ENCODE results near the gene PALMD. TPM values are rescaled to one million over a fixed set of nuclear protein-coding genes. Genes with fewer than 3 reads are reported as not detected.

Gene PALMD
- polyA plus RNA-seq, 6 donors from 2014 or later, result not detected

DNA sequence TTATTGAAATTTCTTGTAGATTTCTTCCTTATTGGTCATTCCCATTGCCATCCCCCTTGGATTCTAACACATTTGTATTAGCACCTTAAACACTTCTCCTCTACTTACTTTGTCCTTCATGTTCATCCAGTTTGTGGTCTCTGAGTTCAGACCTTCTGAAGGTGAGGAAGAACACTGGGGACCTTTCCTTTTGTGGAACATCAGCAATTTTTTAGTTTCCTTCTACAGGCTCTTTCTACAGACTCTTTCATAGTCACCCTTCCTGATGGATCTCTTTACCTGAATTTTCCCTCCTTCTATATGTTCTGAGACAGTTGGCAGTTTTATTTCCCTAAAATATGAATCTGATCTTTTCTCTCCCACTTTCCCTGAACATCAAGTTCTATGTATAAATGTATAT, 4.4 kb upstream of the PALMD start:
- Mint-ChIP-seq H3K27me3 (peaks cover 4 to 10% (median 6%) of the 10 kb centered on the region in 3 donors), H3K27ac (no peak overlapping the region), H3K4me1 (peaks cover 0 to 4% (median 0%) of the 10 kb centered on the region in 3 donors), H3K9me3 (peaks cover 0 to 2% (median 0%) of the 10 kb centered on the region in 7 donors), H3K4me3 (no peak overlapping the region), H3K36me3 (no peaks in the 10 kb centered on the region)
- no peak for ATAC-seq (ENCODE audit: low read depth in 2 of 2)
- DNase-seq, result no peak

GRCh38 chr1:99642053-99642452, 3.9 kb upstream of the PALMD start:
- Mint-ChIP-seq H3K4me3 (no peak overlapping the region), H3K9me3 (peaks cover 0 to 2% (median 0%) of the 10 kb centered on the region in 7 donors), H3K36me3 (no peaks in the 10 kb centered on the region), H3K27me3 (peaks cover 4 to 10% (median 6%) of the 10 kb centered on the region in 3 donors), H3K4me1 (peaks cover 0 to 4% (median 0%) of the 10 kb centered on the region in 3 donors), H3K27ac (no peak overlapping the region)
- no peak for DNase-seq
- no peak for ATAC-seq (ENCODE audit: low read depth in 2 of 2)

GRCh38 chr1:99643021-99643779, 2.7 kb upstream of the PALMD start:
- peaks cover 0 to 2% (median 0%) of the 10 kb centered on the region in 7 donors for H3K9me3 Mint-ChIP-seq
- peaks cover 6 to 14% (median 9%) of the 10 kb centered on the region in 3 donors for H3K27me3 Mint-ChIP-seq
- ATAC-seq (ENCODE audit: low read depth in 2 of 2) (no peak), DNase-seq (no peak)
- peaks cover 0 to 4% (median 0%) of the 10 kb centered on the region in 3 donors for H3K4me1 Mint-ChIP-seq
- no peaks in the 10 kb centered on the region for H3K36me3 Mint-ChIP-seq
- no peak overlapping the region for H3K27ac Mint-ChIP-seq
- no peak overlapping the region for H3K4me3 Mint-ChIP-seq

- Mint-ChIP-seq H3K4me3 (no peak overlapping the region), H3K9me3 (peaks cover 0 to 2% (median 0%) of the 10 kb centered on the region in 7 donors), H3K27ac (no peak overlapping the region), H3K36me3 (no peaks in the 10 kb centered on the region), H3K27me3 (peaks cover 8 to 18% (median 12%) of the 10 kb centered on the region in 3 donors), H3K4me1 (peaks cover 0 to 4% (median 0%) of the 10 kb centered on the region in 3 donors)
- DNase-seq, result no peak
- ATAC-seq (ENCODE audit: low read depth in 2 of 2), result no peak
Observed at GRCh38 chr1:99644279-99645004, 1.5 kb upstream of the PALMD start.

DNA sequence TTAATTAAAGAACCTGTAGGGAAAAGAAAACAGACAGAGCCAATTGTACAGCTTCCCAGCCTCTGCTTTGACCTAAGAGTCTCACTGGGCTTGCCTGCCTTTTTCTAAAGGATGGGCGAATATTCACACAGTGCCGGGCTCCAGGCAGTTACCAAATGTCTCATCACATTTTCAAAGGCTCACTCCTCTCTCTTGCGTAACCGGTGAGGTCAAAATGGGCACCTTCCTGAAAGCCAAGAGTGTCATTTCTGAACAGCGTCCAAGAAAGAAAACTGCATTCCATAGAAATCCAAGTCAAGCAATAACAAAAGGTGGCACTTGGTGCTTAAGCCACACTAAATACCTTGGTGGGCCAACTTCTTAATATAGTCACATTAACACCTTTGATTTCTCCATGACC, 710 bp upstream of the PALMD start:
- peaks cover 8 to 18% (median 12%) of the 10 kb centered on the region in 3 donors for H3K27me3 Mint-ChIP-seq
- H3K36me3 Mint-ChIP-seq, result no peaks in the 10 kb centered on the region
- no peak overlapping the region for H3K4me3 Mint-ChIP-seq
- peaks cover 0 to 2% (median 0%) of the 10 kb centered on the region in 7 donors for H3K9me3 Mint-ChIP-seq
- H3K27ac Mint-ChIP-seq, result no peak overlapping the region
- no peak for DNase-seq
- no peak for ATAC-seq (ENCODE audit: low read depth in 2 of 2)
- H3K4me1 Mint-ChIP-seq, result peaks cover 0 to 4% (median 0%) of the 10 kb centered on the region in 3 donors

DNA sequence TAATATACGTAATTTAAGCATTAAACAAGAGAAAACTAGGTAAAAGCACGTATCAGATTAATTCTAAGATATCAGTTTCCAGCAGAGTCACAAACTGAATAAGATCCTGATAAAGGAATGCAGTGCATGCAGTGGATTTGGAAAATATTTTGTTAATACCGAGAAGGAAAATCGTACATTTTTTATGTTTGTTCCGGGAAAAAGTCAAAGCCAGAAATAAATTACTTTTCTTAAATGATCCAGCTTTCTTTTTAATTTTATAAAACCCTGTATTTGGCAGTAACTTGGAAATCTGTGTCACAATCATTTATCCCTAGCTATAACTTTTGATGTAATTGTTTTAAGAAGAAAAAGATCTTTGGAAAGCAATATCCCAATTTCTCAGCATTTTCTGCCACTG, 955 bp downstream of the PALMD start:
- Mint-ChIP-seq H3K27me3 (peaks cover 12 to 18% (median 14%) of the 10 kb centered on the region in 3 donors), H3K4me3 (no peak overlapping the region), H3K9me3 (peaks cover 0 to 2% (median 0%) of the 10 kb centered on the region in 7 donors), H3K4me1 (peaks cover 0 to 4% (median 0%) of the 10 kb centered on the region in 3 donors), H3K36me3 (no peaks in the 10 kb centered on the region), H3K27ac (no peak overlapping the region)
- no peak for ATAC-seq (ENCODE audit: low read depth in 2 of 2)
- no peak for DNase-seq

GRCh38 chr1:99647490-99647889, 1.6 kb downstream of the PALMD start:
- no peak overlapping the region for H3K27ac Mint-ChIP-seq
- peaks cover 0 to 2% (median 0%) of the 10 kb centered on the region in 7 donors for H3K9me3 Mint-ChIP-seq
- H3K27me3 Mint-ChIP-seq, result peaks cover 12 to 18% (median 14%) of the 10 kb centered on the region in 3 donors
- DNase-seq (no peak), ATAC-seq (ENCODE audit: low read depth in 2 of 2) (no peak)
- peaks cover 0 to 4% (median 0%) of the 10 kb centered on the region in 3 donors for H3K4me1 Mint-ChIP-seq
- no peak overlapping the region for H3K4me3 Mint-ChIP-seq
- no peaks in the 10 kb centered on the region for H3K36me3 Mint-ChIP-seq

GRCh38 chr1:99648107-99648506, 2.2 kb downstream of the PALMD start:
- Mint-ChIP-seq H3K27me3 (peaks cover 12 to 18% (median 14%) of the 10 kb centered on the region in 3 donors), H3K9me3 (peaks cover 0 to 2% (median 0%) of the 10 kb centered on the region in 7 donors), H3K36me3 (no peaks in the 10 kb centered on the region), H3K27ac (no peak overlapping the region), H3K4me1 (peaks cover 0 to 4% (median 0%) of the 10 kb centered on the region in 3 donors), H3K4me3 (no peak overlapping the region)
- DNase-seq (no peak), ATAC-seq (ENCODE audit: low read depth in 2 of 2) (no peak)

DNA sequence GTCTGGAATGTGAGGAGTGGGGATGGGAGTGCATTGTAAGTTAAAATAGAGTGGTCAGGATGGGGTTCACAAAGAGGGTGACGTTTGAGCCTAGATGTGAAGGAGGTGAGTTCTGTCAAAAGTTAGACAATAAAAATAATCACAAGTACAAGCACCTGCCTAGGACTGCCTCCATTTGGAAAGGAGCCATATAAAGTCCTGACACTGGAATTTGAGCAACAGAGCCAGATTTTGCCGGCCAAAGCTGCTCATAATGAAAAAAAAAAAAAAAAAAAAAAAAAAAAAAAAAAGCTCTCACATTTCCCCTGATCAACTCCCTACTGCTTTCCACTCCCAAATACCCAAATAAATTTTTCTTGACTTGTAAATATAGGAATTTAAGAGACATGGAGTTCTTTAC, 4.1 kb downstream of the PALMD start:
- DNase-seq (no peak), ATAC-seq (ENCODE audit: low read depth in 2 of 2) (no peak)
- no peak overlapping the region for H3K4me3 Mint-ChIP-seq
- H3K27me3 Mint-ChIP-seq, result peaks cover 12 to 18% (median 14%) of the 10 kb centered on the region in 3 donors
- H3K27ac Mint-ChIP-seq, result no peak overlapping the region
- H3K36me3 Mint-ChIP-seq, result no peaks in the 10 kb centered on the region
- H3K9me3 Mint-ChIP-seq, result peaks cover 0 to 2% (median 0%) of the 10 kb centered on the region in 7 donors
- peaks cover 0 to 4% (median 0%) of the 10 kb centered on the region in 3 donors for H3K4me1 Mint-ChIP-seq

GRCh38 chr1:99650773-99651437, 5.0 kb downstream of the PALMD start:
- H3K27me3 Mint-ChIP-seq, result peaks cover 9 to 14% (median 11%) of the 10 kb centered on the region in 3 donors
- H3K9me3 Mint-ChIP-seq, result peaks cover 0 to 2% (median 0%) of the 10 kb centered on the region in 7 donors
- H3K4me1 Mint-ChIP-seq, result peaks cover 0 to 3% (median 0%) of the 10 kb centered on the region in 3 donors
- no peak for ATAC-seq (ENCODE audit: low read depth in 2 of 2)
- DNase-seq, result no peak
- no peaks in the 10 kb centered on the region for H3K36me3 Mint-ChIP-seq
- H3K27ac Mint-ChIP-seq, result no peak overlapping the region
- no peak overlapping the region for H3K4me3 Mint-ChIP-seq

GRCh38 chr1:99652881-99653281, 7.0 kb downstream of the PALMD start:
- no peaks in the 10 kb centered on the region for H3K4me1 Mint-ChIP-seq
- ATAC-seq (ENCODE audit: low read depth in 2 of 2), result no peak
- H3K27me3 Mint-ChIP-seq, result peaks cover 6 to 9% (median 7%) of the 10 kb centered on the region in 3 donors
- no peaks in the 10 kb centered on the region for H3K9me3 Mint-ChIP-seq
- DNase-seq, result no peak
- no peak overlapping the region for H3K27ac Mint-ChIP-seq
- H3K36me3 Mint-ChIP-seq, result no peaks in the 10 kb centered on the region
- H3K4me3 Mint-ChIP-seq, result no peak overlapping the region

DNA sequence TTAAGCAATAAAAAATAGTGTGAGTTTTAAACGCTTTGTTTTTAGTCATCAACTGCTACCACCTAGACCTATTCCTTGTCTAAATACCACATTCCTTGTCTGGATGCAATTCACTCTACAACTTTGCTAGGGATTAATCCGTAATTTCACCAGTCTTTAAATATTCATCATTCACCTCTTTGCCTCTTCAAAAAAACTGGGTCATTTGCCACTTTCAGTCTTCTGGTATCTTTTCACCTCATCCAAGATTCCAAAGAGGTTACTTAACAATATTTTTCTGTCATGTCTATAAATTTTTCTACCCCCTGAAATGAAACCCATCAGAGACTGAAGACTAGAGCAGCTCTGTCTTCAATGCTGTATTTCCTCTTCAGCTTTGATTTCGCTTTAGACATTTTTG, 9.5 kb downstream of the PALMD start:
- no peak for DNase-seq
- peaks cover 0 to 6% (median 5%) of the 10 kb centered on the region in 3 donors for H3K27me3 Mint-ChIP-seq
- no peaks in the 10 kb centered on the region for H3K36me3 Mint-ChIP-seq
- H3K4me1 Mint-ChIP-seq, result no peaks in the 10 kb centered on the region
- no peak overlapping the region for H3K27ac Mint-ChIP-seq
- H3K9me3 Mint-ChIP-seq, result no peaks in the 10 kb centered on the region
- ATAC-seq (ENCODE audit: low read depth in 2 of 2), result no peak
- no peak overlapping the region for H3K4me3 Mint-ChIP-seq

GRCh38 chr1:99656701-99657100, 10.8 kb downstream of the PALMD start:
- DNase-seq (no peak), ATAC-seq (ENCODE audit: low read depth in 2 of 2) (no peak)
- no peaks in the 10 kb centered on the region for H3K9me3 Mint-ChIP-seq
- H3K27me3 Mint-ChIP-seq, result peaks cover 0 to 6% (median 0%) of the 10 kb centered on the region in 3 donors
- no peak overlapping the region for H3K27ac Mint-ChIP-seq
- no peaks in the 10 kb centered on the region for H3K4me1 Mint-ChIP-seq
- H3K4me3 Mint-ChIP-seq, result no peak overlapping the region
- H3K36me3 Mint-ChIP-seq, result no peaks in the 10 kb centered on the region
